ENCODE results near the gene RALGAPB.
"Not testable (repeated sequence)": the region's sequence is repeated elsewhere in the genome, so short reads cannot be mapped to it uniquely, and the experiment has no call there.

The RALGAPB gene

GRCh38 chr20:38435555-38435939, 37.1 kb upstream of the RALGAPB start:
- TF ChIP-seq CTCF (IDR thresholded peaks at IDR 0.05; ENCODE audit: extremely low read depth, insufficient read depth, missing control alignments): peak; percentile 9
- in situ Hi-C loops (cut with MboI; ENCODE audit: low pct_unique_long_range_greater_than_20kb, low sequenced_read_pairs, unreplicated experiment): no loop called here
- no peak for DNase-seq (ENCODE audit: low spot score)

GRCh38 chr20:38437796-38438195, 34.8 kb upstream of the RALGAPB start:
- TF ChIP-seq CTCF (IDR thresholded peaks at IDR 0.05; ENCODE audit: extremely low read depth, insufficient read depth, missing control alignments): no peak
- in situ Hi-C loops (cut with MboI; ENCODE audit: low pct_unique_long_range_greater_than_20kb, low sequenced_read_pairs, unreplicated experiment): no loop called here
- DNase-seq (ENCODE audit: low spot score): no peak

DNA sequence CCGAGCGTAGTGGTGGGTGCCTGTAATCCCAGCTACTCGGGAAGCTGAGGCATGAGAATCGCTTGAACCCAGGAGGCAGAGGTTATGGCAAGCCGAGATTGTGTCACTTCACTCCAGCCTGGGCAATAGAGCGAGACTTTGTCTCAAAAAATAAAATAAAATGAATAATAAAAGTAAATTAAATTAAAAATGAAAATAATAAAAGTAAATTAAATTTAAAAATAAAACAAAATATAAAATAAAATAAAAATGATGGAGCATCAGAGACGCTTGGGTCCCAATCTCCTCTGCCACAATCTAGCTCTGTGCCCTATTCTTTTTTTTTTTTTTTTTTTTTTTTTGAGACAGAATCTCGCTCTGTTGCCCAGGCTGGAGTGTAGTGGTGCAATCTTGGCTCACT, 31.5 kb upstream of the RALGAPB start:
- in situ Hi-C loops (cut with MboI; ENCODE audit: low pct_unique_long_range_greater_than_20kb, low sequenced_read_pairs, unreplicated experiment); DNase-seq (ENCODE audit: low spot score): not testable (repeated sequence)

- in situ Hi-C loops (cut with MboI; ENCODE audit: low pct_unique_long_range_greater_than_20kb, low sequenced_read_pairs, unreplicated experiment): no loop called here
- no peak for TF ChIP-seq CTCF (IDR thresholded peaks at IDR 0.05; ENCODE audit: extremely low read depth, insufficient read depth, missing control alignments)
Observed at GRCh38 chr20:38441916-38442315, 30.7 kb upstream of the RALGAPB start.

GRCh38 chr20:38445381-38445796, 27.3 kb upstream of the RALGAPB start:
- no peak for DNase-seq (ENCODE audit: low spot score)
- in situ Hi-C loops (cut with MboI; ENCODE audit: low pct_unique_long_range_greater_than_20kb, low sequenced_read_pairs, unreplicated experiment): no loop called here
- no peak for TF ChIP-seq CTCF (IDR thresholded peaks at IDR 0.05; ENCODE audit: extremely low read depth, insufficient read depth, missing control alignments)

More at GRCh38 chr20:38441916-38442315, 30.7 kb upstream of the RALGAPB start:
- DNase-seq (ENCODE audit: low spot score): no peak

GRCh38 chr20:38445901-38446425, 26.7 kb upstream of the RALGAPB start:
- DNase-seq (ENCODE audit: low spot score): no peak
- no peak for TF ChIP-seq CTCF (IDR thresholded peaks at IDR 0.05; ENCODE audit: extremely low read depth, insufficient read depth, missing control alignments)
- in situ Hi-C loops (cut with MboI; ENCODE audit: low pct_unique_long_range_greater_than_20kb, low sequenced_read_pairs, unreplicated experiment): no loop called here

DNA sequence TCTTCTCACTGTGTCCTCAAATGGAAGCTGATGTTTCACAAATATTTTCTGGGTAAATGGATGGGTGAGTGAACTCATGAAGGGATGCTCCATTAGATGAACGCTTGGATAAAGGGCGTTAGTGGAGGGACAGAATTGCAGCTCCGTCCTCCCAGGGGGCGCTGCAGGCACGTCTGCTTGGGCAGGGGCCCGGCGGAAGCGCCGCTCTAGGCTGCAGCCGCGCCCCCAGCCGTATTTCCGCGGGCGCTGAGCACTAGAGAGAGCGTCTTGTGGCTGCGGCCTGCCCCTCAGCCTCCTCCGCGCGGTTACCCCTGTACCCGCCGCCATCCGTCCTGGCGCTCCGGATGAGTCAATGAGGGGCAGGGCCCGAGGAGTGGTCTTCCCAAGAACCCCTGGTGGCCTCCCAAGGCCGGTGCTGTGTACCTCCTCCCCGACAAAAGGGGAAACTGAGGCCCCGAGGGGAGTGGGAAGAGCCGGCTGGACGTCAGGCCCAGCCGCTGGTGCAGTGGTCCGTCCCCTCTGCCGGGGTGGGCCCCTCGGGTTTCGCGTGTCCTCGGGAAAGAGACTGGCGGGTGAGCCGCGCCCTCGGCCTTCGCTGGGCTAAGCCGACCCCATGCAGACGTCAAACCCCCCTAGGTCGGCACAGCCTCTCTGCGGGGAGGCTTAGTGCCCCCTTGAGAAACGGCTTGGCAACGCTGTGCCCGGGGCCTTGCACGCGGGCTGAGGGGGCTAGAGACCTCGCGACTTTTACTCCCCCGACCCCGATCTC, 26.0 kb upstream of the RALGAPB start:
- in situ Hi-C loops (cut with MboI; ENCODE audit: low pct_unique_long_range_greater_than_20kb, low sequenced_read_pairs, unreplicated experiment): no loop called here
- peak; percentile 97 for TF ChIP-seq CTCF (IDR thresholded peaks at IDR 0.05; ENCODE audit: extremely low read depth, insufficient read depth, missing control alignments)
- DNase-seq (ENCODE audit: low spot score): peak; percentile 88
